SKM-1 treated with dmso at 0.1 percent for 144 hours (cell line): ENCODE results near the gene PCNX2.
"Not testable (repeated sequence)": the region's sequence is repeated elsewhere in the genome, so short reads cannot be mapped to it uniquely, and the experiment has no call there.

Experiments
- DNase-seq: peaks from one replicate; lab custom pipeline; 2025; ENCODE audit not compliant: unreplicated experiment; lab: John Stamatoyannopoulos, UW

Gene PCNX2

GRCh38 chr1:233172201-233172600 is 123.3 kb downstream of the PCNX2 start:
- DNase-seq, result peak; percentile 17

DNA sequence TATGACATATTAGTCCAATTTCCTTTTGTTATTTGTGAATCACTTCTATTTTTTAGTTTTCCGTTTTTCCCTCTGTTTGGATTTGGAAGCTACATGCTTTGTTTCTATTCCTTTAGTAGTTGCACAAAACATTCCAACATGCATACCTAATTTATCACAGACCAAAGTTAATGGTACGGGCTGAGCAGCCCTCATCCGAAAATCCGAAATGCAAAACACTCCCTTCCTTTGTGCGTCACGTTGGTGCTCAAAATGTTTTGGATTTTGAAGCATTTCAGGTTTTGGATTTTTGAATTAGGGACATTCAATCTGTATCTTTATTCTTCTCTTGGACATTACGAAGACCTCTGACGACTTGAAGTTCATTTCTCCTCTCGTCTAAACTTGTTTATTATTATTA is 124.8 kb downstream of the PCNX2 start:
- no peak for DNase-seq

- DNase-seq, result no peak
Measured at GRCh38 chr1:233168384-233168783, 127.1 kb downstream of the PCNX2 start.

DNA sequence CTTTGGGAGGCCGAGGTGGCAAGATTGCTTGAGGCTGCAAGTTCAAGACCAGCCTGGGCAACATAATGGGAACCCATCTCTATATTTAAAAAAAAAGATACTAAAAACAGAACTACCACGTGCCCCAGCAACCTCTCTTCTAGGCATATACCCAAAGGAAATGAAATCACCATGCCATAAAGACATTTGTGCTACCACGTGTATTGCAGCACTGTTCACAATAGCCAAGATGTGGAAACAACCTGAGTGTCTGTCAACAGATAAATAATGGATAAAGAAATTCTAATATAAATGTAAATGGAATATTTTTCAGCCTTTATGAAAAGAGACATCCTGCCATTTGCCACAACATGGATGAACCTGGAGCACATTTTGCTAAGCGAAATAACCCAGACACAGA is 128.6 kb downstream of the PCNX2 start:
- peak; percentile 28 for DNase-seq

DNA sequence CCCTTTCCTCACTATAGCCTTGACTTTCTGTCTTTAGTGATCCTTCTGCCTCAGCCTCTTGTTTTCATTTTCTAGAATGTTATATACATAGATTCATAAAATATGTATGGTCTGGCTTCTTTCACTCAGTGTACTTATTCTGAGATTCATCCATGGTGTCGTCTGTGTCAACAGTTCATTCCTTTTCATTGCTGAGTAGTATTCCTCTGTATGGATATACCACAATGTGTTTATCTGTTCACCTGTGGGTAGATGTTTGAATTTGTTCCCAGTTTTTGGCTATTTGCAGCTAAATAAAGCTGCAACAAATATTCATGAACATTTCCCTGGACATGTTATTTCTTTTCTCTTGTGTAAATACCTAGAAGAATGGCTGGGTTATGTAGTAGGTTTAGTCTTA is 131.8 kb downstream of the PCNX2 start:
- no peak for DNase-seq

DNA sequence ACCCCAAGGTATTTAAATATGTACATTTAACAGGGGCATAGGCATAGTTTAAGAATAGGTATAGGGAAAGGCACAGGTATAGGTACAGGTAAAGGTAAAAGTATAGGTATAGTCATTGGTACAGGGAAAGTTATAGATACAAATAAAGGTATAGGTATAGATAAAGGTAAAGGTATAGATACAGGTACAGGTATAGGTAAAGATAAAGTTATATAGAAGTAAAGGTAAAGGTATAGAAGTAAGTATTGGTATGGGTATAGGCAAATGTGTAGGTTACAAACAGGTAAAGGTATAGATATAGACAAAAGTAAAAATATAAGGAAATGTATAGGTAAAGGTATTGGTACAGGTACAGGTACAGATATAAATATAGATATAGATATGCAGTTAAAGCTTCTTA is 137.2 kb downstream of the PCNX2 start:
- no peak for DNase-seq

DNA sequence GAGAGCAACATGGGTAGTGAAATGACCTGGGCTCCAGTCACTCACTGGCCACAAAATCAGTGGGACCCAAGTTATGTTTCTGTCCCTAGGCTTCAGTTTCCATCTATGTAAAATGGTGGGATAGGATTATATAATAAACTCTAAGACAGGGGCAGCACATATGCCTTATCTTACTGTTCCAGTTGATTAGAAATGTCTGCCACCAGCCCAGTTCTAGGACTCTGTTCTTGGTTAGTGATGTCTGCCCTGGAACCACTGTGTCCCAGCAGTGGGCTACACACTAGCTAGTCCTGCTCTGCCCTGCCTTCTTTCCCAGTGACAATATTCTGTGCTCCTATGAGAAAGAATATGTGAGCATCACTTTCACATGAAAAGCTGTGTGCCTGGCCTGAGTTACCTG is 138.3 kb downstream of the PCNX2 start:
- no peak for DNase-seq

DNA sequence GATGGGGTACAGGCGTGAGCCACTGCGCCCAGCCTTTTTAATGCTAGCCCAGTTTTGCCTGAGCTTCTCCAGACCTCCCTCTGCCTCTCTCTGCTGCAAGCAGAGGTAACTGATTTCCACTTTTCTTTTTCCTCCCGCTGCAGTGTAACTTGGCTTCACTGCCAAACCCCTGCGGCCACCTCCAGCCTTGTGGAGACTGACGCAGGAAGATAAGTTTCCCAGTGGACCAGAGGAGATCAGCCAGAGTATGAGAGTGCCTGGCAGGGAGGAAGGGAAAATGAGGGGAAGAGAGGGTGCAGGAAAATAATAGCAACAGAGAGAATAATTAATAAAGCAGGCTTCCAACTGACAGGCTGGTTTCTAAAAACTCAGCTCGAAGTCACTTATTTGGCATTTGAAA is 143.7 kb downstream of the PCNX2 start:
- DNase-seq, result no peak

GRCh38 chr1:233144434-233144833 is 151.1 kb downstream of the PCNX2 start:
- DNase-seq, result no peak

GRCh38 chr1:233143241-233143640 is 152.3 kb downstream of the PCNX2 start:
- no peak for DNase-seq

DNA sequence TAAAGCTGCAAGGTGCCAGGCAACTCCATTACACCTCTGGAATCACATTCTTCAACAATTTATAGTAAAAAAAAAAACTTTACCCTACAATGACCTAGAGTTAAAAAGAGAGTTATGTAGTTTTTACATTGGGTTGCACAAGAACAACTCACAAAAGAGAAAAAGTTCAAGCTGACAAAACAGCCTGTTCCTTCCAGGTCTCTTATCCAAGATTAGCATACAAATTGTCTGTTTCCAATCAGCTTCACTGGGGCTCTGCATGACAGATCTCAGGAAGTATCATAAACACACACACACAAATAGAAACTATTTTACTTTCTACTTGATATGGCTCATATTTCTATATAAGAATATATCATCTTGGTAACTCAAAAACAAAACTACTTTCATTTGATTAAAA is 154.6 kb downstream of the PCNX2 start:
- no peak for DNase-seq

GRCh38 chr1:233140499-233140898 is 155.0 kb downstream of the PCNX2 start:
- DNase-seq, result no peak

GRCh38 chr1:233138788-233139585 is 156.5 kb downstream of the PCNX2 start:
- no peak for DNase-seq

DNA sequence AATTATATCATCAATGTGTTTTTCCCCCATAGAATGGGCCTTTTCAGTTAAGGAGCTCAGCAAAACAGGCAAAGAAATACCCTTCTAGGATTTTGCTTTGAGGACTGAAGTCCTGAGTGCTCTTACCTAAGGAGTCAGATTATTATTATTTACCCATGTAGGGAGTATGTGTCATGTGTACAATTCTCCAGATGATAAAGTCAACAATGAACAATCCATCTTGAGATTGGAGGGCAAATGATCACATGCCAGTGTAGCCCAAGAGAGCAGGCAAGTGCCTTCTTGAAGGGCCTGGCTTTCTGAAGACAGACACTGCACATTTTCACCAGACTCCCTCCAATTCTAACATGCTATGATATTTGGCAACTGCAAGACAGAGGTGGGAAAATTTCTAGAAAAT is 159.7 kb downstream of the PCNX2 start:
- DNase-seq, result no peak

- DNase-seq, result no peak
Measured at GRCh38 chr1:233132445-233132844, 163.1 kb downstream of the PCNX2 start.

- DNase-seq, result not testable (repeated sequence)
Measured at GRCh38 chr1:233129031-233129430, 166.5 kb downstream of the PCNX2 start.

GRCh38 chr1:233127157-233127556 is 168.4 kb downstream of the PCNX2 start:
- no peak for DNase-seq

GRCh38 chr1:233122779-233123178 is 172.7 kb downstream of the PCNX2 start:
- DNase-seq, result no peak

- no peak for DNase-seq
Measured at GRCh38 chr1:233121947-233122559, 173.5 kb downstream of the PCNX2 start.

- DNase-seq, result peak; percentile 88
Measured at GRCh38 chr1:233114860-233115259, 180.7 kb downstream of the PCNX2 start.

DNA sequence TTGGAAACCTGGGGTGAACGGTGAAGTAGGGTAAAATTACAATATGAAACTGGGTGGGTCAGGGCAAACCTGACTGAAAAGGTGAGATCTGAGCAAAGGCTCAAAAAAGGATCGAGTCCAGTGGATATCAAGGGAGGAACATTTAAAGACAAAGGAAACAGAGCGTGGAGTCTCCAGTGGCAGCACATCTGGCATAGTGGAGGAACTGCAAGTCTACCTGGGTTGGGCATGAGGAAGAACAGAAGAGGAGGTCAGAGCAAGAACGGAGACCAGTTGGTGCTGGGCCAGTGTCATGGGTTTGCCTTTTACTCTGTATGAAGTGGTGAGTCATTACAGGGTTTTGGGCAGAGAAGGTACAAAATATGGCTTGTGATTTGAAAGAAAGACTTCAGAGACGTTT is 181.4 kb downstream of the PCNX2 start:
- DNase-seq, result peak; percentile 42

DNA sequence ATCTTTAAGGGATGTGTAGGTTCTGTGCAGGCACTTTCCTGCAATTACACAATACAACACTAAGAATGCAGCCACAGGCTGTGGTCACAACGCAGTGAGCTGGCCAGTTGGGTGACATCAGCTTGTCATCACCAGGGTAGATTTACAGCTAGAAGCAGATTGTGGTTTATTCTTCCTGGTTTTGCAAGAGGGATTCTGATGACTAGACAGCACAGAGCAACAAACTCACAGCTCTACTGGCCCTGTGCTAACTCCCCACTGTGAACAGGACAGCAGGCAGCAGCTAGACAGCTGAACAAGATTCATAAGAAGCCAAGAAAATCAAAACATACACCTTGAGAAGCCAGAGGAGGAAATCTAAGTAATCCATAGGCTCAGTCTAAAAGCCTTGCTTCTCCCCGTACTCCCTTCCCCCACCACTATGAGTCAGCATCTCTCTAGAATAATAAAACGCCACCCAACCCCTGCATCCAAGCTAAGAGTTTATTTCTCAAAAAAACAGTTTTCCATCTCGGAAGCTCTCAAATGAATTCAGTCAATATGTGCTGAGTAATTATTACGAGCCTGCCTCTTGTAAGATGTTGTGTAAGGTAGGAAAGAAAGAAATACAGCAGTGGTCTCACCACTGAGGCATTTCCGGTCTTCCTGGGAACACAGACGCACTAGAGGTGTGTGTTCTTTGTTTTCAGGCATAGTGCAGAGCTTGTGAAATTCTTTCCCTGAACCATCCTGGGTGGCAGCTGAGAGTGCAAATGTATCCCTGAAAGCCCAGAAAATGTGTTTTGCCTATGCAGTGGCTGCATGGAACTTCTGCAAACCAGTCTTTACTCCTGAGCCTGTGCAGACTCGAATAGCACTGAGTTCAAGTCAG is 182.3 kb downstream of the PCNX2 start:
- peak; percentile 100 for DNase-seq
